HG02588 (cell line): ENCODE measurements around the gene BRD3OS.
A peak's percentile ranks its signal among the peaks of the same experiment; 100 is the strongest.

Experiments used
- ATAC-seq: cut with Tn5 transposase; IDR thresholded peaks from one replicate; pipeline ENCODE4 v1.9.1; 2021; ENCODE audit warnings: mild to moderate bottlenecking, moderate library complexity; ENCODE audit not compliant: unreplicated experiment

The BRD3OS gene

GRCh38 chr9:134003237-134003636 is 22.0 kb upstream of the BRD3OS start:
- no peak for ATAC-seq

- ATAC-seq, result no peak
These were observed 21.0 kb upstream of the BRD3OS start for GRCh38 chr9:134004131-134004873.

GRCh38 chr9:134004881-134005280 is 20.4 kb upstream of the BRD3OS start:
- no peak for ATAC-seq

- ATAC-seq, result no peak
These were observed 19.9 kb upstream of the BRD3OS start for GRCh38 chr9:134005381-134005780.

- no peak for ATAC-seq
These were observed 18.1 kb upstream of the BRD3OS start for GRCh38 chr9:134007150-134007549.

- ATAC-seq, result no peak
These were observed 17.7 kb upstream of the BRD3OS start for GRCh38 chr9:134007571-134007970.

- ATAC-seq, result no peak
These were observed 14.7 kb upstream of the BRD3OS start for GRCh38 chr9:134010310-134011173.

GRCh38 chr9:134011401-134011800 is 13.9 kb upstream of the BRD3OS start:
- no peak for ATAC-seq

GRCh38 chr9:134014946-134015345 is 10.3 kb upstream of the BRD3OS start:
- no peak for ATAC-seq

GRCh38 chr9:134024214-134024792 is 978 bp upstream of the BRD3OS start:
- ATAC-seq, result no peak

- peak; percentile 35 for ATAC-seq
These were observed 593 bp downstream of the BRD3OS start for GRCh38 chr9:134025606-134026541.

GRCh38 chr9:134026581-134026980 is 1.3 kb downstream of the BRD3OS start:
- no peak for ATAC-seq

- ATAC-seq, result no peak
These were observed 1.7 kb downstream of the BRD3OS start for GRCh38 chr9:134026981-134027380.

- no peak for ATAC-seq
These were observed 2.3 kb downstream of the BRD3OS start for GRCh38 chr9:134027561-134027960.

GRCh38 chr9:134028076-134028475 is 2.8 kb downstream of the BRD3OS start:
- ATAC-seq, result no peak

GRCh38 chr9:134028575-134029247 is 3.4 kb downstream of the BRD3OS start:
- ATAC-seq, result no peak

- ATAC-seq, result no peak
These were observed 4.3 kb downstream of the BRD3OS start for GRCh38 chr9:134029248-134030226.

- ATAC-seq, result no peak
These were observed 5.7 kb downstream of the BRD3OS start for GRCh38 chr9:134030821-134031470.
